Kidney (tissue), 14 donors: Measurements from ENCODE around the gene DLX3. TPM values are rescaled to one million over a fixed set of nuclear protein-coding genes. Genes with fewer than 3 reads are reported as not detected.

Experiments
- DNase-seq, 5 donors: peaks; one replicate each; pipeline ENCODE4 v3.0.0-alpha.2; 2013 to 2020
- FAIRE-seq: peaks from 2 replicates; lab custom pipeline; 2012; peaks lifted over from hg19 to GRCh38; lab: Jason Lieb, UNC
- H3K27ac ChIP-seq, 2 donors: one replicate each; pipeline ENCODE4 v1.7.0; 2013; ENCODE audit warnings: low read depth in 2 of 2, low read length in 2 of 2, inconsistent platforms in 1 of 2
- H3K27me3 ChIP-seq: one replicate; pipeline ENCODE4 v1.7.1; 2013; ENCODE audit warnings: low read length, inconsistent platforms; ENCODE audit not compliant: control insufficient read depth, insufficient read depth
- H3K36me3 ChIP-seq, 3 donors: one replicate each; pipeline versions ENCODE4 v1.7.0 to v1.7.1; 2013; ENCODE audit warnings: low read length in 3 of 3, control low read depth in 1 of 3, inconsistent platforms in 1 of 3; ENCODE audit not compliant: insufficient read depth in 3 of 3, control insufficient read depth in 2 of 3
- H3K4me1 ChIP-seq, 3 donors: one replicate each; pipeline versions ENCODE4 v1.7.0 to v1.7.1; 2013; ENCODE audit warnings: low read length in 3 of 3, inconsistent platforms in 1 of 3, low read depth in 1 of 3; ENCODE audit not compliant: control insufficient read depth in 2 of 3, insufficient read depth in 2 of 3
- H3K4me3 ChIP-seq, 3 donors: one replicate each; pipeline versions ENCODE4 v1.7.0 to v1.8.1; 2013; ENCODE audit warnings: low read length in 3 of 3, control low read depth in 1 of 3, inconsistent platforms in 1 of 3
- H3K9ac ChIP-seq, 3 donors: one replicate each; pipeline versions ENCODE4 v1.7.0 to v1.7.1; 2013; ENCODE audit warnings: low read length in 3 of 3, control low read depth in 1 of 3, inconsistent platforms in 1 of 3
- H3K9me3 ChIP-seq, 3 donors: one replicate each; pipeline versions ENCODE4 v1.7.0 to v1.7.1; 2013; ENCODE audit warnings: low read length in 3 of 3, control low read depth in 1 of 3, inconsistent platforms in 1 of 3; ENCODE audit not compliant: control insufficient read depth in 2 of 3, insufficient read depth in 1 of 3
- CTCF ChIP-seq: IDR thresholded peaks from 3 replicates; pipeline ENCODE4 v1.5.1; 2012; ENCODE audit warnings: mild to moderate bottlenecking, moderate library complexity, borderline replicate concordance; ENCODE audit not compliant: insufficient read depth; ENCODE audit errors: extremely low read depth
- intact Hi-C: fragments of 100-400 bp; cut with DNase I; formaldehyde crosslinking; loops from one replicate; pipeline ENCODE4 v1.11.1; 2022
- polyA plus RNA-seq: library from polyadenylated mRNA; stranded (reverse); fragments of 350-450 nt; fragmentation: Illumina TruSeq; extraction: RNeasy Lipid Tissue Mini Kit (QIAGEN cat#74804); gene quantifications from one replicate; pipeline ENCODE4 v1.2.3, GENCODE V29; 2014; ENCODE audit warnings: low read depth, low replicate concordance; ENCODE audit not compliant: insufficient read depth
- total RNA-seq: library from RNA; stranded (reverse); fragmentation: NEBNext Ultra II Directional; extraction: Animal tissue kit (Norgen Biotek cat#: 25700); gene quantifications from one replicate; pipeline ENCODE4 v1.2.1, GENCODE V29; 2021
- donor health status: control.
- donor health status: control.
- donor health status: control.
- donor health status: control.
- donor health status: control.
- donor health status: DM: yes; HTN: yes; CAD: no.
- donor health status: Normal renal cell carcinoma (clear cell type).

Gene DLX3
- total and polyA plus RNA-seq, 2 donors from 2014 or later = 0.41 to 0.47 TPM

DNA sequence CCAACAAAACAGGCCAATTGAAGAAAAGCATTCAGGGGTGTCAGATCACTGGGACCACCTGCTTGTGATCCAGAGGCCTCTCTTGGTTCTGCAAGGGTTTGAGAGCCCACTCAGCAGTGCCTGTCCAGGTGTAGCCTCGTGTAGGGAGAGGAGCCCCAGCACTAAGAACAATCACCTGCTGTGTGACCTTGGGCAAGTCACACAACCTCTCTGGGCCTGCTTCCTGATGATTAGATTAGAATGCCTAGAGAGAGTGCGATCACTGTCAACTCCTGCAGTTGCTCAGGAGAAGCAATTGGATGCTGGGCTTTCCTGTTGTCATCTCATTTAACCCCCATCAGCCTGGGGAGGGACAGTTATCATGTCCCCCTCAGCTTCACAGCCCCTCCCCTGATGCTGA lies 10.2 kb downstream of the DLX3 start:
- TF ChIP-seq CTCF = no peak
- no peak overlapping the region for H3K9ac ChIP-seq
- H3K36me3 ChIP-seq = no peaks in the 10 kb centered on the region
- H3K4me3 ChIP-seq = no peak overlapping the region
- no peak for FAIRE-seq
- peak in 2 of 5 donors; percentile 2 to 16 for DNase-seq
- peaks cover 0 to 2% (median 0%) of the 10 kb centered on the region in 3 donors for H3K4me1 ChIP-seq
- no peak overlapping the region for H3K27ac ChIP-seq
- no peaks in the 10 kb centered on the region for H3K9me3 ChIP-seq
- H3K27me3 ChIP-seq = peaks cover 3% of the 10 kb centered on the region
- intact Hi-C loops = no loop called here

GRCh38 chr17:49984283-49984682 lies 10.7 kb downstream of the DLX3 start:
- Histone ChIP-seq H3K9ac (no peak overlapping the region), H3K27ac (no peak overlapping the region), H3K9me3 (no peaks in the 10 kb centered on the region), H3K4me1 (peaks cover 0 to 2% (median 0%) of the 10 kb centered on the region in 3 donors), H3K27me3 (peaks cover 3% of the 10 kb centered on the region), H3K4me3 (no peak overlapping the region), H3K36me3 (no peaks in the 10 kb centered on the region)
- DNase-seq (peak in 2 of 5 donors; percentile 26 to 32), FAIRE-seq (no peak)
- intact Hi-C loops = no loop called here
- no peak for TF ChIP-seq CTCF

DNA sequence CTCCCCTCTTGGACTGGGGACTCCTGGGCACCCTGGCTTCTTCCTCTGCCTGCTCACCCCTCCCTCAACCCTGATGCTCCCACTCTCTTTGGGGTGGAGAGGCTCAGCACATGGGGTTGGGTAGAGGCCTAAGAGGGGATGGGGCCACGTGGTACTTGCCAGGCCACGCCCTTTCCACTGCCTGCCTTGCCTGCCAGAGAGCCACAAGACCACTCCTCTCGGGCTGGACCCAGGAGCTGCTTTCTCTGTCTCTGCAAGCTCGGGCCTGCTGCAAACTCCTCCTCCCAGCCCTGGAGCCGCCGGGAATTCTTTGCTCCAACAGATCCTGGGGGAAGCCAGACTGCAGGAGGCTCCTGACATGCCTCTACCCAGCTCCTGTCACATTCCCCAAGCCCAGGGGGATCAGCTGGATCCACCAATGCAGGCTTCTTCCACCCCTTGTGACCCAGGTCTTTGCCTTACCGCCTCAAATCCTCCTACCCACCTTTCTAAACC lies 14.3 kb downstream of the DLX3 start:
- TF ChIP-seq CTCF = no peak
- DNase-seq (peak in 2 of 5 donors; percentile 43 to 77), FAIRE-seq (no peak)
- H3K9ac ChIP-seq = no peak overlapping the region
- H3K4me3 ChIP-seq = no peak overlapping the region
- H3K27ac ChIP-seq = no peak overlapping the region
- no peaks in the 10 kb centered on the region for H3K36me3 ChIP-seq
- H3K9me3 ChIP-seq = no peaks in the 10 kb centered on the region
- H3K4me1 ChIP-seq = no peaks in the 10 kb centered on the region
- intact Hi-C loops = no loop called here
- H3K27me3 ChIP-seq = peaks cover 3% of the 10 kb centered on the region
